ENCODE results near the gene STMN1.

The STMN1 gene

DNA sequence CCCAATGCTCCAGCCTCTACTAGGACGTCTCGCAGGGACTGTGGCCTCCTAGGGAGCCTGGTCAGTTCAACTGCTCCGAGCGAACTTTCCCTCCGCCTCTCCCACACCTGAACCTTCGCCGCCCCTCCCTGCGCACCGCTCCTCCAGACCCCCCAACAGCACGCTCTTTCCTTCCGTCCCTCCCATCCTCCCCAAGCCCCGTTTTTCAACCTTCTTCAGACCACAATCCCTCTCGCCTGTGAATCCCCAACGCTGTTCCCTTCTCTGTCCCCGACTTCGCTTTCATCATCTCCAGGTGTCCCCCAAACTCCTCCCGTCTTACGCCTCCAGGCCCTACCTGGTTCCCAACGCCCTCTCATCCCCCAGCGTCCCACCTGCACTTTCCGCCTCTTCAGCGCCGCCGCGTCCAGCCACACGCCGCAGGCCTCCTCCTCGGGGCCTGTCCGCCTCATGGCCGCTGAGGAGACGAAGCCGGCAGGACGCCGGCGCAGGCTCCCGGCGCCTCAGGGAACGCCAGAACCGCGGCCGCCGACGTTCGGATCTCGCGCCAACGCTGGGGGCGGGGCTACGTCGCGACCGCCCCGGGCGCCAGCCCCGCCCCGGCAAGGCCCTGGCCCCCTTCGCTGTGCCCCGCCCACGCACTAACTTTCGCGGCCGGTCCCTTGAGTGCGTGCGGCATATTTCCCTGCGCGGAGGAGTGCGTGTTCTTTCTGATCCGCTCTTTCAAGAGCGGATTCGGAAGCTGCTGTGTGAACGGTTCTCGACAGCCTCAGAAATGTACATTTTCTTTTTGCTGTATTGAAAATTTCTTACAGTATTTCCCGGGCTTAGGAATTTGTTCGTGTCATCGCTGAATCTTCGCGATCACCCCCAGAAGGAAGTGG lies 47.1 kb downstream of the STMN1 start, which contains the start of gene AUNIP:
Gene AUNIP (minus strand): TSS at position 552 of the 884 bp plus-strand sequence. CDS start 100 bp downstream, at position 452.
- H3K4me3 Mint-ChIP-seq = peak within 1 kb of the TSS; percentile 94
- DNase-seq = peak; percentile 93
- no peaks in the 10 kb centered on the region for H3K9me3 Mint-ChIP-seq
- peaks cover 2% of the 10 kb centered on the region for H3K27me3 Mint-ChIP-seq
- peak within 1 kb of the TSS; percentile 94 for H3K27ac Mint-ChIP-seq
- peaks cover 23% of the 10 kb centered on the region for H3K4me1 Mint-ChIP-seq (ENCODE audit: low read depth)
- peaks cover 20% of the 10 kb centered on the region for H3K36me3 Mint-ChIP-seq (ENCODE audit: low read depth)

DNA sequence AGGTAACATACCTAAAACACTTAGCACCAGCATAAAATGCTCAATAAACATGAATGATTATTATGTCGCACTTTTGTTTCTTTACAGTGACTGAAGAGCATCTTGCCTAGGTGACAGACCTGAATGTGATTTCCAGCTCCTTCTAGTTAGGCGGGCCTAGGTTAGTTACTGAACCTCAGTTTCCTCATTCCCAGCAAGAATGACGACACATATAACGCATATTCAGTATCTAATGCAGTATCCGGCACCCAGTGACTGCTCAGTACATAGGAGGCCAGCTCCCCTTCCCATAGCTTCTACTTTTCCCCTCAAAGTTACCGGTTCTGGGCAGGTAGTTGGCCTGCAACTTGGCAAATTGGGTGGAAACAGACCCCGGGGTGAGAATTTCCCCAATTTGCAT lies 47.7 kb downstream of the STMN1 start:
- Mint-ChIP-seq H3K36me3 (ENCODE audit: low read depth) (peaks cover 21% of the 10 kb centered on the region), H3K27me3 (peaks cover 2% of the 10 kb centered on the region), H3K4me1 (ENCODE audit: low read depth) (peaks cover 23% of the 10 kb centered on the region), H3K4me3 (peak overlapping the region; percentile 94), H3K27ac (peak overlapping the region; percentile 93), H3K9me3 (no peaks in the 10 kb centered on the region)
- no peak for DNase-seq

DNA sequence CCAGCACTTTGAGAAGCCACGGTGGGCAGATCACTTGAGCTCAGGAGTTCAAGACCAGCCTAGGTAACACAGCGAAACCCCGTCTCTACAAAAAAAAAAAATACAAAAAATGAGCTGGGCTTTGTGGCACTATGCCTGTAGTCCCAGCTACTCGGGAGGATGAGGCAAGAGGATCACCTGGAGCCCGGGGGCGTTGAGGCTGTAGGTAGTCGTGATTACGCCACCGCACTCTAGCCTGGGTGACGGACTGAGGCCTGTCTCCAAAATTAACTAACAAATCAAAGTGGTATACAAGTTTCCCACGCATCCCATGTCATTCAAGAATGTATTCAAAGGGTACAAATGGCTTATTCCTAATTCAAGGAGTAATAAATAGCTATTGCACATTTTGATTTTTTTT lies 49.4 kb downstream of the STMN1 start:
- Mint-ChIP-seq H3K27me3 (peaks cover 2% of the 10 kb centered on the region), H3K9me3 (no peaks in the 10 kb centered on the region), H3K4me3 (no peak overlapping the region), H3K27ac (no peak overlapping the region), H3K36me3 (ENCODE audit: low read depth) (peaks cover 11% of the 10 kb centered on the region), H3K4me1 (ENCODE audit: low read depth) (peaks cover 23% of the 10 kb centered on the region)
- DNase-seq = no peak

DNA sequence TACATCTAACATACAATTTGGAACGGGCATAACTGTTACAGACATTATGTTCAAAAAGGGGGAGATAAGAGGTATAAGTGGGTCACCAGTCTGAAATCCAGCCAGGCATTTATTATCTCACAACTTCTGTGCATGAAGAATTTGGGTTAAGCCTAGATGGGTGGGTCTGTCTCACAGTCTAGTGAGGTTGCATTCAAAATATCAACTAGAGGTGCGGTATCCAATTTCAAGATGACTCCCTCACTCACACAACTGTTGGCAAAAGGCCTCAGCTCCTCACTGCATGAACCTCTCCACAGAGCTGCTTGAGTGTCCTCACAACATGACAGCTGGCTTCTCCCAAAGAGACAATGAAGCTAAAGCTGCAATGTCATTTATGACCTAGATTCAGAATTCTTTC lies 51.7 kb downstream of the STMN1 start:
- H3K4me1 Mint-ChIP-seq (ENCODE audit: low read depth) = peaks cover 11% of the 10 kb centered on the region
- no peak overlapping the region for H3K27ac Mint-ChIP-seq

More for the DNA sequence above, 51.7 kb downstream of the STMN1 start:
- DNase-seq = no peak
- Mint-ChIP-seq H3K4me3 (no peak overlapping the region), H3K36me3 (ENCODE audit: low read depth) (peaks cover 12% of the 10 kb centered on the region), H3K27me3 (peaks cover 2% of the 10 kb centered on the region), H3K9me3 (no peaks in the 10 kb centered on the region)

All from activated T-cell treated with anti-CD3 and anti-CD28 coated beads, Interleukin-2, amount 50 U/mL, for 24 hours (primary cell).